ENCODE measurements around the gene NEK1.
A peak's percentile ranks its signal among the peaks of the same experiment; 100 is the strongest.

NEK1 gene

GRCh38 chr4:169414913-169415312, 197.5 kb downstream of the NEK1 start:
- peaks cover 16% of the 10 kb centered on the region for H3K4me1 ChIP-seq (ENCODE audit: insufficient read depth, low read length, poor library complexity, severe bottlenecking)
- no peaks in the 10 kb centered on the region for H3K79me2 ChIP-seq (ENCODE audit: insufficient read depth, low read length)
- H3K9ac ChIP-seq (ENCODE audit: low read depth, low read length, poor library complexity, severe bottlenecking): no peak overlapping the region
- no peak overlapping the region for H3K4me3 ChIP-seq (ENCODE audit: low read length, poor library complexity, severe bottlenecking)
- no peaks in the 10 kb centered on the region for H3K36me3 ChIP-seq (ENCODE audit: insufficient read depth, low read length)
- H3K4me2 ChIP-seq (ENCODE audit: low read depth, low read length, poor library complexity, severe bottlenecking): no peak overlapping the region
- H3F3A ChIP-seq (ENCODE audit: low read depth): no peaks in the 10 kb centered on the region
- no peaks in the 10 kb centered on the region for H4K20me1 ChIP-seq (ENCODE audit: insufficient read depth, low read length, poor library complexity, severe bottlenecking)
- H2AFZ ChIP-seq (ENCODE audit: low read length): no peak overlapping the region
- H3K9me3 ChIP-seq (ENCODE audit: insufficient read depth, low read depth, low read length): no peaks in the 10 kb centered on the region
- no peaks in the 10 kb centered on the region for H3K27me3 ChIP-seq (ENCODE audit: insufficient read depth, low read length, poor library complexity, severe bottlenecking)
- H3K9me2 ChIP-seq (replicated peaks; ENCODE audit: low read depth, low read length): no peaks in the 10 kb centered on the region
- TF ChIP-seq EZH2phosphoT487 (IDR thresholded peaks at IDR 0.05; ENCODE audit: borderline replicate concordance) (no peak), CTCF (conservative IDR thresholded peaks at IDR 0.05; ENCODE audit: low read length) (no peak)

GRCh38 chr4:169412046-169412445, 200.3 kb downstream of the NEK1 start:
- Histone ChIP-seq H3K4me3 (ENCODE audit: low read length, poor library complexity, severe bottlenecking) (no peak overlapping the region), H3K4me2 (ENCODE audit: low read depth, low read length, poor library complexity, severe bottlenecking) (no peak overlapping the region), H3K79me2 (ENCODE audit: insufficient read depth, low read length) (no peaks in the 10 kb centered on the region), H3K9me3 (ENCODE audit: insufficient read depth, low read depth, low read length) (no peaks in the 10 kb centered on the region), H3K36me3 (ENCODE audit: insufficient read depth, low read length) (no peaks in the 10 kb centered on the region), H3F3A (ENCODE audit: low read depth) (no peaks in the 10 kb centered on the region), H3K9me2 (replicated peaks; ENCODE audit: low read depth, low read length) (no peaks in the 10 kb centered on the region), H3K9ac (ENCODE audit: low read depth, low read length, poor library complexity, severe bottlenecking) (no peak overlapping the region), H3K27me3 (ENCODE audit: insufficient read depth, low read length, poor library complexity, severe bottlenecking) (no peaks in the 10 kb centered on the region), H4K20me1 (ENCODE audit: insufficient read depth, low read length, poor library complexity, severe bottlenecking) (no peaks in the 10 kb centered on the region), H2AFZ (ENCODE audit: low read length) (no peak overlapping the region), H3K4me1 (ENCODE audit: insufficient read depth, low read length, poor library complexity, severe bottlenecking) (peaks cover 16% of the 10 kb centered on the region)
- TF ChIP-seq EZH2phosphoT487 (IDR thresholded peaks at IDR 0.05; ENCODE audit: borderline replicate concordance) (no peak), CTCF (conservative IDR thresholded peaks at IDR 0.05; ENCODE audit: low read length) (no peak)

GRCh38 chr4:169410839-169411770, 201.3 kb downstream of the NEK1 start:
- peaks cover 16% of the 10 kb centered on the region for H3K4me1 ChIP-seq (ENCODE audit: insufficient read depth, low read length, poor library complexity, severe bottlenecking)
- H3K27me3 ChIP-seq (ENCODE audit: insufficient read depth, low read length, poor library complexity, severe bottlenecking): no peaks in the 10 kb centered on the region
- no peaks in the 10 kb centered on the region for H3K36me3 ChIP-seq (ENCODE audit: insufficient read depth, low read length)
- no peaks in the 10 kb centered on the region for H3K79me2 ChIP-seq (ENCODE audit: insufficient read depth, low read length)
- H3K4me3 ChIP-seq (ENCODE audit: low read length, poor library complexity, severe bottlenecking): peak overlapping the region; percentile 28
- no peaks in the 10 kb centered on the region for H3K9me2 ChIP-seq (replicated peaks; ENCODE audit: low read depth, low read length)
- no peak overlapping the region for H2AFZ ChIP-seq (ENCODE audit: low read length)
- TF ChIP-seq EZH2phosphoT487 (IDR thresholded peaks at IDR 0.05; ENCODE audit: borderline replicate concordance): no peak
- no peak for TF ChIP-seq CTCF (conservative IDR thresholded peaks at IDR 0.05; ENCODE audit: low read length)
- H3F3A ChIP-seq (ENCODE audit: low read depth): no peaks in the 10 kb centered on the region
- H3K9me3 ChIP-seq (ENCODE audit: insufficient read depth, low read depth, low read length): no peaks in the 10 kb centered on the region
- no peak overlapping the region for H3K9ac ChIP-seq (ENCODE audit: low read depth, low read length, poor library complexity, severe bottlenecking)
- H3K4me2 ChIP-seq (ENCODE audit: low read depth, low read length, poor library complexity, severe bottlenecking): peak overlapping the region; percentile 59
- H4K20me1 ChIP-seq (ENCODE audit: insufficient read depth, low read length, poor library complexity, severe bottlenecking): no peaks in the 10 kb centered on the region

Data from Loucy (cell line).